ENCODE measurements around the gene TOMM20. TPM values are rescaled to one million over a fixed set of nuclear protein-coding genes. Genes with fewer than 3 reads are reported as not detected.
"Not testable (repeated sequence)": the region's sequence is repeated elsewhere in the genome, so short reads cannot be mapped to it uniquely, and the experiment has no call there.

The TOMM20 gene
- total RNA-seq, 2 donors from 2014 or later = 237 to 252 TPM

DNA sequence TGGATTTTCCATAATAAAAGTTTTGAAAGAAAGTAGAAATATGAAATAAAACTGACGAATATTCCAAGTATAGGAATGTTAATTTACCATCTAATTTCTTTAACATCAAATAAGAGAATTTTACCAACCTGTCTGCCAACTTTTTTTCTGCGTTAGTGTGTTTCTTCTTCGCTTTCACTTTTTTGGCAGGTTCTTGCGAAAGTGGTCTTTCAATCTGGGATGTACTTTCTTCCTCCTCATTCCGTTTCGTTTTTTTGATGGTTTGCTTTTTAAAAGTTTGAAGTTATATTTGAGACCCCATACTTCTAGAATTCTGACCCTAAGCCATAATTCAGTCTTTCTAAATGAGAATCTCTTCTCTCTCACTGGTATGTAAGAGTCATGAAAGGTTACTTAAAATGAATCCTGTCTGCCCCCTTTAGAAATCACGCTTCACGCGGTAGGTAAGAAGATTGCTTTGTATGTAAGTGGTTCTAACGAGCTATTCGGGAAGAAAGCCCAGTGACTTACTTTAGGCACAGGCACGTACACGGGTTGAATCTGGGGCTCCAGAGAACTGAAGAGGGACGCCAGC, 31.8 kb upstream of the TOMM20 start:
- Mint-ChIP-seq H3K4me3 (peak overlapping the region; percentile 88), H3K4me1 (peaks cover 6% of the 10 kb centered on the region), H3K36me3 (ENCODE audit: low read depth) (peaks cover 22% of the 10 kb centered on the region), H3K9me3 (no peaks in the 10 kb centered on the region), H3K27me3 (ENCODE audit: insufficient read depth) (no peaks in the 10 kb centered on the region), H3K27ac (peak overlapping the region; percentile 97)
- Histone ChIP-seq H3K27ac (ENCODE audit: low read depth, low read length) (peak overlapping the region; percentile 2), H3K4me1 (ENCODE audit: control insufficient read depth, insufficient read depth, low read length) (no peaks in the 10 kb centered on the region), H3K9ac (ENCODE audit: extremely low read depth, low read length, poor library complexity, severe bottlenecking) (peak overlapping the region; percentile 79), H3K36me3 (ENCODE audit: control insufficient read depth, insufficient read depth, low read length) (peaks cover 33% of the 10 kb centered on the region), H3K9me3 (ENCODE audit: control insufficient read depth, low read length) (no peaks in the 10 kb centered on the region), H3K4me3 (ENCODE audit: low read length) (peak overlapping the region; percentile 91), H3K27me3 (ENCODE audit: control insufficient read depth, insufficient read depth, low read length, poor library complexity, severe bottlenecking) (no peaks in the 10 kb centered on the region)
- WGBS, 2 experiments (ENCODE audit: insufficient coverage in 1 of 2, insufficient read length in 1 of 2) = 20 to 23% methylated on average over 8 to 14 of the region's 14 CpGs
- no peak for DNase-seq
- TF ChIP-seq, protein P1, sequence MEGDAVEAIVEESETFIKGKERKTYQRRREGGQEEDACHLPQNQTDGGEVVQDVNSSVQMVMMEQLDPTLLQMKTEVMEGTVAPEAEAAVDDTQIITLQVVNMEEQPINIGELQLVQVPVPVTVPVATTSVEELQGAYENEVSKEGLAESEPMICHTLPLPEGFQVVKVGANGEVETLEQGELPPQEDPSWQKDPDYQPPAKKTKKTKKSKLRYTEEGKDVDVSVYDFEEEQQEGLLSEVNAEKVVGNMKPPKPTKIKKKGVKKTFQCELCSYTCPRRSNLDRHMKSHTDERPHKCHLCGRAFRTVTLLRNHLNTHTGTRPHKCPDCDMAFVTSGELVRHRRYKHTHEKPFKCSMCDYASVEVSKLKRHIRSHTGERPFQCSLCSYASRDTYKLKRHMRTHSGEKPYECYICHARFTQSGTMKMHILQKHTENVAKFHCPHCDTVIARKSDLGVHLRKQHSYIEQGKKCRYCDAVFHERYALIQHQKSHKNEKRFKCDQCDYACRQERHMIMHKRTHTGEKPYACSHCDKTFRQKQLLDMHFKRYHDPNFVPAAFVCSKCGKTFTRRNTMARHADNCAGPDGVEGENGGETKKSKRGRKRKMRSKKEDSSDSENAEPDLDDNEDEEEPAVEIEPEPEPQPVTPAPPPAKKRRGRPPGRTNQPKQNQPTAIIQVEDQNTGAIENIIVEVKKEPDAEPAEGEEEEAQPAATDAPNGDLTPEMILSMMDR (conservative IDR thresholded peaks at IDR 0.05) = no peak

GRCh38 chr1:235159930-235160329, 31.3 kb upstream of the TOMM20 start:
- H3K27me3 Mint-ChIP-seq (ENCODE audit: insufficient read depth); H3K27me3 ChIP-seq (ENCODE audit: control insufficient read depth, insufficient read depth, low read length, poor library complexity, severe bottlenecking); H3K4me1 Mint-ChIP-seq; DNase-seq; H3K9ac ChIP-seq (ENCODE audit: extremely low read depth, low read length, poor library complexity, severe bottlenecking); H3K9me3 ChIP-seq (ENCODE audit: control insufficient read depth, low read length); H3K4me1 ChIP-seq (ENCODE audit: control insufficient read depth, insufficient read depth, low read length); H3K9me3 Mint-ChIP-seq; H3K27ac ChIP-seq (ENCODE audit: low read depth, low read length): not testable (repeated sequence)
- peak overlapping the region; percentile 77 for H3K27ac Mint-ChIP-seq
- WGBS, 2 experiments (ENCODE audit: insufficient coverage in 1 of 2, insufficient read length in 1 of 2) = 88 to 94% methylated on average over 7 to 8 of the region's 9 CpGs
- H3K36me3 ChIP-seq (ENCODE audit: control insufficient read depth, insufficient read depth, low read length) = peaks cover 36% of the 10 kb centered on the region
- peak overlapping the region; percentile 91 for H3K4me3 ChIP-seq (ENCODE audit: low read length)
- peaks cover 23% of the 10 kb centered on the region for H3K36me3 Mint-ChIP-seq (ENCODE audit: low read depth)
- peak overlapping the region; percentile 88 for H3K4me3 Mint-ChIP-seq

GRCh38 chr1:235159284-235159683, 30.6 kb upstream of the TOMM20 start:
- 86 to 90% methylated on average over 9 of the region's 9 CpGs for WGBS, 2 experiments (ENCODE audit: insufficient coverage in 1 of 2, insufficient read length in 1 of 2)
- not testable (repeated sequence) for H3K9me3 ChIP-seq (ENCODE audit: control insufficient read depth, low read length); H3K4me1 ChIP-seq (ENCODE audit: control insufficient read depth, insufficient read depth, low read length); H3K27me3 Mint-ChIP-seq (ENCODE audit: insufficient read depth); H3K9ac ChIP-seq (ENCODE audit: extremely low read depth, low read length, poor library complexity, severe bottlenecking); H3K9me3 Mint-ChIP-seq; H3K4me1 Mint-ChIP-seq; DNase-seq; H3K4me3 ChIP-seq (ENCODE audit: low read length); H3K27me3 ChIP-seq (ENCODE audit: control insufficient read depth, insufficient read depth, low read length, poor library complexity, severe bottlenecking); H3K27ac ChIP-seq (ENCODE audit: low read depth, low read length)
- Mint-ChIP-seq H3K36me3 (ENCODE audit: low read depth) (peaks cover 29% of the 10 kb centered on the region), H3K4me3 (peak overlapping the region; percentile 88), H3K27ac (peak overlapping the region; percentile 27)
- H3K36me3 ChIP-seq (ENCODE audit: control insufficient read depth, insufficient read depth, low read length) = peaks cover 43% of the 10 kb centered on the region

DNA sequence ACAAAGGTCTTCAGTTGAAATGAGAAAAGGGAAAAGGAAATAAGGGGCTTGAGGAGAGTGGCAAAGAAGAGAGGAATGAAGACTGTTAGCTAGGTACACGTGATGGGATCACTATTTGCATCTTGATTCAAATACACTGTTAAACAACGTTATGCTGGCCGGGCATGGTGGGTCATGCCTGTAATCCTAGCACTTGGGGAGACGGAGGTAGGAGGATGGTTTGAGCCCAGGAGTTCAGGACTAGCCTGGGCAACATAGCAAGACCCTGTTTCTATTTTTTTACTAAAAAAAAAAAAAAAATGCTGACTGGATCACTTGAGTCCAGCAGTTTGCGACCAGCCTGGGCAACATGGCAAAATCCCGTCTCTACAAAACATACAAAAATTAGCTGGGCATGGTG, 30.0 kb upstream of the TOMM20 start:
- Histone ChIP-seq H3K9me3 (ENCODE audit: control insufficient read depth, low read length) (no peaks in the 10 kb centered on the region), H3K9ac (ENCODE audit: extremely low read depth, low read length, poor library complexity, severe bottlenecking) (no peak overlapping the region), H3K27me3 (ENCODE audit: control insufficient read depth, insufficient read depth, low read length, poor library complexity, severe bottlenecking) (no peaks in the 10 kb centered on the region), H3K36me3 (ENCODE audit: control insufficient read depth, insufficient read depth, low read length) (peaks cover 49% of the 10 kb centered on the region), H3K4me3 (ENCODE audit: low read length) (no peak overlapping the region), H3K4me1 (ENCODE audit: control insufficient read depth, insufficient read depth, low read length) (no peaks in the 10 kb centered on the region), H3K27ac (ENCODE audit: low read depth, low read length) (no peak overlapping the region)
- no peak for DNase-seq
- H3K4me1 Mint-ChIP-seq = peaks cover 6% of the 10 kb centered on the region
- TF ChIP-seq, protein P1 (conservative IDR thresholded peaks at IDR 0.05) = no peak
- H3K9me3 Mint-ChIP-seq = no peaks in the 10 kb centered on the region
- peaks cover 30% of the 10 kb centered on the region for H3K36me3 Mint-ChIP-seq (ENCODE audit: low read depth)
- peak overlapping the region; percentile 27 for H3K27ac Mint-ChIP-seq
- 91 to 96% methylated on average over 4 to 6 of the region's 6 CpGs for WGBS, 2 experiments (ENCODE audit: insufficient coverage in 1 of 2, insufficient read length in 1 of 2)
- no peaks in the 10 kb centered on the region for H3K27me3 Mint-ChIP-seq (ENCODE audit: insufficient read depth)
- no peak overlapping the region for H3K4me3 Mint-ChIP-seq

Data from endodermal cell (in vitro differentiated cells).